Measurements from ENCODE around the gene TTI1.
"Not testable (repeated sequence)": the region's sequence is repeated elsewhere in the genome, so short reads cannot be mapped to it uniquely, and the experiment has no call there.

The TTI1 gene

GRCh38 chr20:37986873-37987601 is 46.2 kb downstream of the TTI1 start:
- DNase-seq = peak; percentile 5

- no peak for DNase-seq
These were observed 47.0 kb downstream of the TTI1 start for GRCh38 chr20:37986044-37986858.

GRCh38 chr20:37984018-37984785 is 49.1 kb downstream of the TTI1 start:
- peak; percentile 35 for DNase-seq

GRCh38 chr20:37983286-37983685 is 50.0 kb downstream of the TTI1 start:
- DNase-seq = peak; percentile 24

- no peak for DNase-seq
These were observed 51.7 kb downstream of the TTI1 start for GRCh38 chr20:37981568-37981967.

GRCh38 chr20:37980876-37981275 is 52.4 kb downstream of the TTI1 start:
- no peak for DNase-seq

GRCh38 chr20:37980383-37980782 is 52.9 kb downstream of the TTI1 start:
- DNase-seq = no peak

- DNase-seq = no peak
These were observed 54.0 kb downstream of the TTI1 start for GRCh38 chr20:37979021-37979985.

- peak; percentile 11 for DNase-seq
These were observed 55.5 kb downstream of the TTI1 start for GRCh38 chr20:37977786-37978185.

GRCh38 chr20:37977338-37977737 is 55.9 kb downstream of the TTI1 start:
- DNase-seq = peak; percentile 26

GRCh38 chr20:37976887-37977286 is 56.4 kb downstream of the TTI1 start:
- peak; percentile 46 for DNase-seq

GRCh38 chr20:37973059-37973910 is 60.0 kb downstream of the TTI1 start:
- DNase-seq = peak; percentile 45

GRCh38 chr20:37972256-37973058 is 60.8 kb downstream of the TTI1 start:
- peak; percentile 41 for DNase-seq

- peak; percentile 32 for DNase-seq
These were observed 61.6 kb downstream of the TTI1 start for GRCh38 chr20:37971561-37972127.

GRCh38 chr20:37970856-37971245 is 62.4 kb downstream of the TTI1 start:
- DNase-seq = peak; percentile 4

GRCh38 chr20:37969949-37970855 is 63.1 kb downstream of the TTI1 start:
- peak; percentile 1 for DNase-seq

GRCh38 chr20:37968841-37969401 is 64.3 kb downstream of the TTI1 start:
- peak; percentile 21 for DNase-seq

GRCh38 chr20:37963483-37963882 is 69.8 kb downstream of the TTI1 start:
- DNase-seq = not testable (repeated sequence)

All from activated CD8-positive, alpha-beta memory T cell treated with anti-CD3 and anti-CD28 coated beads for 24 hours (primary cell).